HG03108 (cell line): ENCODE measurements around the gene BCL3.
"Not testable (repeated sequence)": the region's sequence is repeated elsewhere in the genome, so short reads cannot be mapped to it uniquely, and the experiment has no call there.

Source experiments
- ATAC-seq: cut with Tn5 transposase; IDR thresholded peaks from one replicate; pipeline ENCODE4 v1.9.1; 2021; ENCODE audit warnings: moderate library complexity; ENCODE audit not compliant: unreplicated experiment

The BCL3 gene

DNA sequence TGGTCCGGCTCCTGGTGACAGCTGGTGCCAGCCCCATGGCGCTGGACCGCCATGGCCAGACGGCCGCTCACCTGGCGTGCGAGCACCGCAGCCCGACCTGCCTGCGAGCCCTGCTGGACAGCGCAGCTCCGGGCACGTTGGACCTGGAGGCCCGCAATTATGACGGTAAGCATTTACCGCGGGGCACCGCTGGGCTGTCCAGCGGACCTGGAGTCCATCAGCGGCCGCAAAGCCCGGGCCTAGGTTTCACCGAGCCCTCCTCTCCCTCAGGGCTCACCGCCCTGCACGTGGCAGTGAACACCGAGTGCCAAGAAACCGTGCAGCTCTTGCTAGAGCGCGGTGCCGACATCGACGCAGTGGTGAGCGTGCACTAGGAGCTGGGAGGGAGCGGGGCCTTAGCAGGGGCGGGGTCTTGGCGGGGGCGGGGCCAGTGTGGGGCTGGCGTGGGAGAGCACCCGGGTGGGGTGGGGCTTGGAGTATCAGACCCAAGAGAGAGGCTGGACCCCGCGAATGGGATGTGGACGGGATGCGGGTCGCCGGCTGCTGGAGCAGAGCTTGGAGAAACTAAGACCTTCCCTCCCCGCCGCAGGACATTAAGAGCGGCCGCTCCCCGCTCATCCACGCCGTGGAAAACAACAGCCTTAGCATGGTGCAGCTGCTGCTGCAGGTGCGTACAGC is 8.7 kb downstream of the BCL3 start:
- no peak for ATAC-seq

DNA sequence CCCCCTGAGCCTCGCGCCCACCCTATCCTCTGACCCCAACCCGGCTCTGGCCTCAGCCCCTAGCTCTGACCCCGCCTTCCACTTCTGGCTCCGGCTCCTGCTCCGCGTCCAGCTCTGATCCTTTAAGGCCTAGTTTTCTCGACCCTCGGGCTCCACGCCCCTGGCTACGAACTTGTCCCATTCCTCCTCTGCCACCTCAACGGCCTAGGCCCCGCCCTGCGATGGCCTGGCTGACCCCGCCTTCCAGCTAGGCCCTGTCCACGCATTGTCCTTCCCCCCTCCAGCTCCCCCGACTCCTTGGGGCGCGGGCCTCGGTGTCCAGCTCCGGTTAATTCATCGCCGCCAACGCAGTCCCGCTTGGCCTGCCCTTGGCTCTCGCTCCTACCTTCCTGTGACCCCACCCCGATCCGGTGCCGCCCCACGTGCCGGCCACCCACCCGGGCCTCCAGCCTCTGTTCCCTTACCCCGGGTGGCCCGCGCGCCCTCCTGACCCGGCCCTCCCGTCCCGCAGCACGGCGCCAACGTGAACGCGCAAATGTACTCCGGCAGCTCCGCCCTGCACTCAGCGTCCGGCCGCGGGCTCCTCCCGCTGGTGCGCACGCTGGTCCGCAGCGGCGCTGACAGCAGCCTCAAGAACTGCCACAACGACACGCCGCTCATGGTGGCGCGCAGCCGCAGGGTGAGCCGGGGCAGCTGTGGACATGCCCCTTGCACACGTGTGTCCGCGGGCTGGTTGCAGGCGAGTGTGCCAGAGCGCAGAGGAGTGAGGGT is 9.4 kb downstream of the BCL3 start:
- ATAC-seq, result no peak

DNA sequence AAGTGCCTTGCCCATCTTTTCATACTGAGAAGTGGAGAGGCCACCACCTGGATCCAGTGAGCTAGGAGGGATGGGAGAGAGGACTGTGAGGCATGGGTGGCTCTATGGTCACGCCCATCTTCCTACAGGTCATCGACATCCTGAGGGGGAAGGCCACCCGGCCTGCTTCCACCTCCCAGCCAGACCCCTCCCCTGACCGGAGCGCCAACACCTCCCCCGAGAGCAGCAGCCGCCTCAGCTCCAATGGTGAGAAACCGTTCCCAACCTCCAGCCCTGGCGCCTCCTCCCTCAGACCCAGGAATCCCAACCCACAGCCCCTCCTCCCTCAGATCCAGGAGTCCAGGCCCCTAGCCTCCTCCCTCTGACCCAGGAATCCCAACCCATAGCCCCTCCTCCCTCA is 10.1 kb downstream of the BCL3 start:
- ATAC-seq, result no peak

DNA sequence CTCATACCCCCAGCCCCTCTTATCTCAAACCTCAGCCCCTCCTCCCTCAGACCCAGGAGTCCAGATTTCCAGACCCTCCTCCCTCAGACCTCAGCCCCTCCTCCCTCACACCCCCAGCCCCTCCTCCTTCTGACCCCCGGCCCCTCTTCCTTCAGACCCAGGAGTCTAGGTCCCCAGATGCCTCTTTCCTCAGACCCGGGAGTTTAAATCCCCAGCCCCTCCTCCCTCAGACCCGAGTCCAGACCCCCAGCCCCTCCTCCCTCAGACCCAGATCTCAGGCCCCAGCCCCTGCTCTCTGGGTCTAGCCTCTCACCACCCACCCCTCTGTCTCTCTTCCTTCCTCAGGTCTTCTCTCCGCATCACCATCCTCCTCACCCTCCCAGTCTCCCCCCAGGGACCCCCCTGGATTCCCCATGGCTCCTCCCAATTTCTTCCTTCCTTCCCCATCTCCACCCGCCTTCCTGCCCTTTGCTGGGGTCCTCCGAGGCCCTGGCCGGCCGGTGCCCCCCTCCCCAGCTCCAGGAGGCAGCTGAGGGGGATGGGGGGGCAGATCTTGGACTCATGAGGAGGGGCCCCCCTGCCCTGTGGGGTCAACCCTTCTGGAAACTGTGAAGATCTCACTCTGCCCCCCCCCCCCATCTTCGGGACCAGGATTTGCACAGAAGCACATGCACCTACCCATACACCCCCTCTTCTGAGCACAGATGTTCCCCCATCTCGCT is 10.7 kb downstream of the BCL3 start:
- ATAC-seq, result no peak

DNA sequence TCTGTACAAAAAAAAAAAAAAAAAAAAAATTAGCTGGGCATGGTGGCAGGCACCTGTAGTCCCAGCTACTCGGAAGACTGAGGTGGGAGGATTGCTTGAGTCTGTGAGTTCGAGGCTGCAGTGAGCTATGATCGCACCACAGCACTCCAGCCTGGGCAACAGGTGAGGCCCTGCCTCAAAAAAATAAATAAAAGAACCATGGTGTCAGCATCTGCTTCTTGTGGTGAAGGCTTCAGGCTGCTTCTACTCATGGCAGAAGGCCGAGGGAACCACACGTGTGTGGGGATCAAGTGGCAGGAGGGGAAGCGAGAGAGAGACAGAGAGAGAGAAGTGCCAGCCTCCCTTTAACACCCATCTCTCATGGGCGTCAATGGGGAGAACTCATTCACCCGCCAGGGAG is 13.5 kb downstream of the BCL3 start:
- no peak for ATAC-seq

DNA sequence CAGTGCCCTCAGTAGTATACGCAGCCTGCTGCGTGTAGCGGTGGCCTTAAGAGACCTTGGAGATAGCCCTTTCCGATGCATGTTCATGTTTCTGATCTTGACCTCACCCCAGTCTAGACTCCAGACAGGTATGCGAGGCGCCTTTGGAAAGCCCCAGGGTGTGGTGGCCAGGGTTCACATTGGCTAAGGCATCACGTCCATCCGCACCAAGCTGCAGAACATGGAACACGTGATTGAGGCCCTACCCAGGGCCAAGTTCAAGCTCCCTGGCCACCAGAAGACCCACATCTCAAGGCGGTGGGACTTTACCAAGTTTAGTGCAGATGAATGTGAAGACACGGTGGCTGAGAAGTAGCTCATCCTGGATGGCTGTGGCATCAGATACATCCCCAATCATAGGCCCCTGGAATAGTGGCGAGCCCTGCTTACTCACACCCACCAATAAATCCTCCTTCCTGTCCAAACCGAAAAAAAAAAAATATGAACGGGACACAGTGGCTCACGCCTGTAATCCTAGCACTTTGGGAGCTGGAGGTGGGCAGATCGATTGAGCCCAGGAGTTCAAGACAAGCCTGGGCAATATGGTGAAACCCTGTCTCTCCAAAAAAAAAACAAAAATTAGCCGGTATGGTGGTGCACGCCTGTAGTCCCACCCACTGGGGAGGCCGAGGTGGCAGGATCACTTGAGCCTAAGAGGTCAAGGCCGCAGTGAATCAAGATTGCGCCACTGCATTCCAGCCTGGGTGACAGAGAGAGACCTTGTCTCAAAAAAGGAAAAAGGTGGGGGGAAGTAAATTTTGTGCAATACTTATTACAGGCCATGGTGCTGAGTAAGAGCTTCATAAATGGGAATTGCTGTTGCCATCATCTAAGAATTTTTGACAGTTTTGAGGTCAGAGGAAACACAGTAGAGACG is 16.8 kb downstream of the BCL3 start:
- ATAC-seq, result no peak

DNA sequence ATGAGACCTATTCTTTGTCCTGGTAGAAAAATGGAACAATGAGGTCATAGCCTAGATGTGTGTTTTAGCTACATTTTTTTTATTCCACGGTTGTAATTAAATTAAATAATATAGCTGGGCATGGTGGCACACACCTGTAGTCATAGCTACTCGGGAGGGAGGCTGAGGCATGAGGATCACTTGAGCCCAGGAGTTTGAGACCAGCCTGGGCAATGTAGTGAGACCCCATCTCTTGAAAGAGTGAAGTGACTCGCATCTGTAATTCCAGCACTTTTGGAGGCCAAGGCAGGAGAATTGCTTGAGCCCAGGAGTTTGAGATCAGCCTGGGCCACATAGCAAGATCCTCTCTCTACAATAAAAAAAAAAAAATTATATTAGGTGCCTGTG is 17.4 kb downstream of the BCL3 start:
- ATAC-seq, result no peak

DNA sequence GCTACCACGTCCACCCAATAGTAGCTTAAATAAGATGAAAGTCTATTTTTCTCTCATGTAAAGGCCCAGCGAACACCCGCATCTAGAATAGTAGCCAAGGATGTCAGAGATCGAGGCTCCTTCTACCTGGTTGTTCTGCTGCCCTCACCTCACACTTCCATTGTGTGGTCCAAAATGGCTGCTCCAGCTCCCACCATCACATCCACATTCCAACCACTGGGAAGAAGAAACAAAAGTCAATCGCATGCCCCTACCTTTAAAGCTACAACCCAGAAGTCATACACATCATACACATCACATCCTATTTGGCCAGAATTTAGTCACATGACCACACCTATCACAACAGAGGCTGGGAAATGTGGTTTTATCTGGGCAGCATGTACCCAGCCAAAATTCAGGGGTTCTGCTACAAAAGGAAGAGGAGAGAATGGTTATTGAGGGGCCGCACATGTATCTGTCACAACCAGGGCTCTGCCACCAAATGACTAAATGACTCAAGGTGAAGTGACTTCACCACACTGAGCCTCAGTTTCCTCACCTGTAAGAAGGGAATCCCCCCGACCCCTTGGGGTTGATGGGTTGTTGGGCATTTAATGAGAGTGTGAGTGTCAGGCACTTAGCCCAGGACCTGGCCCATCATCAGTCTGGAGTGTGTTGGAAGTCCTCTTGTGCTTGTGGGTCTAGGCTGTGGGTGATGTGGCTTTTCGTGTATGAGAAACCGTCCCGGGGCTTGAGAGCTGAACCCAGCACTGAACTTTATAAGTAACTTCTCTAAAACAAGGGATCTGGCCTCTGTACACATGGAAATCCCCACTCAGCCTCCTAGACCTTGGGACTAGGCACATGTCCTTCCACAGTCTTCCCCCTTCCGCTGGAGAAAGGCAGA is 19.0 kb downstream of the BCL3 start:
- no peak for ATAC-seq

DNA sequence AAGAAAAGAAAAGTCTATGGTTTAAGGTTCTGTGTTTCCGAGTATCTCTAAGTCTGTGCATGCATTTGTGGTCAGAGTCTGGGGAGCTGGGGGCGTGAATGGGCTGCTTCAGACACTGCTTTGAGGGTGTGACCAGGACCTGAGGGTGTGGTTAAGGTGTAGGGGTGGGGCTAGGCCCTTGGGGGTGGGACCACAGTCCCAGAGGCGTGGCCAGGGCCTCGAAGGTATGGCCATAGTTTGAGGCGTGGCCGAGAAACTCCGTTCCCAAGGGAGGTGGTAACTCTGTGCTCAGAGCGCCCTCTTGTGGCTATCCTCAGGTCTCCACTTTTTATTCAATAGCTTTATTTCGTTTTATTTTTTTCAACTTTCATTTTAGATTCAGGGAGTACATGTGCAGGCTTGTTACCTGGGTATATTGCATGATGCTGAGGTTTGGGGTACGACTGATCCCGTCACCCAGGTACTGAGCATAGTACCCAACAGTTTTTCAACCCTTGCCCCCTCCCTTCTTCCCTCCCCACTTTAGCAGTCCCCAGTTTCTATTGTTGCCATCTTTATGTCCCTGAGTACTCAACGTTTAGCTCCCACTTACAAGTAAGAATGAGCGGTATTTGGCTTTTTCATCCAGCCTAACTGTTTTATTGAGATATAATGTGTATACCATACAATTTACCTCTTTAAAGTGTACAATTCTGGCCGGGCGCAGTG is 22.2 kb downstream of the BCL3 start:
- ATAC-seq, result peak; percentile 99

DNA sequence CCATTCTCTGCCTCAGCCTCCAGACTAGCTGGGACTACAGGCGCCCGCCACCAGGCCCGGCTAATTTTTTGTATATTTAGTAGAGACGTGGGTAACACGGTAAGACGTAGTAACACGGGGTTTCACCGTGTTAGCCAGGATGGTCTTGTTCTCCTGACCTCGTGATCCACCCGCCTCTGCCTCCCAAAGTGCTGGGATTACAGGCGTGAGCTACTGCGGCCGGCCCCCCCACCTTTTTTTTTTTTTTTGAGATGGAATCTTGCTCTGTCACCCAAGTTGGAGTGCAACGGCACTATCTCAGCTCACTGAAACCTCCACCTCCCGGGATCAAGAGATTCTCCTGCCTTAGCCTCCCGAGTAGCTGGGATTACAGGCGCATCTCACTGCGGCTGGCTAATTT is 23.6 kb downstream of the BCL3 start:
- not testable (repeated sequence) for ATAC-seq

DNA sequence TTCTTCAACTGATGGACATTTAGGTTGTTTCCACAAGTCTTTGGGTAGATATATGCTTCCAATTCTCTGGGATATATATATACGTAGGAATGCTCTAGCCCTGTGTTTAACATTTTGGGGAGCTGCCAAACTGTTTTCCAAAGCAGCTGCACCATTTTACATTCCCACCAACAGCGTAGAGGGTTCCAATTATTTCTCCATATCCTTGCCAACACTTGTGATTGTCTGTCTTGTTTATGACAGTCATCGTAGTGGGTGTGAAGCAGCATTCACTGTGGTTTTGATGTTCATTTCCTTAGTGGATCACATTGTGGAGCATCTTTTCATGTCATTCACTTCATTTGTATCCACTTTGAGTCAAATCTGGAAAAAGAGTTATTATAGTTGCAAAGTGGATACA is 24.5 kb downstream of the BCL3 start:
- ATAC-seq, result no peak

DNA sequence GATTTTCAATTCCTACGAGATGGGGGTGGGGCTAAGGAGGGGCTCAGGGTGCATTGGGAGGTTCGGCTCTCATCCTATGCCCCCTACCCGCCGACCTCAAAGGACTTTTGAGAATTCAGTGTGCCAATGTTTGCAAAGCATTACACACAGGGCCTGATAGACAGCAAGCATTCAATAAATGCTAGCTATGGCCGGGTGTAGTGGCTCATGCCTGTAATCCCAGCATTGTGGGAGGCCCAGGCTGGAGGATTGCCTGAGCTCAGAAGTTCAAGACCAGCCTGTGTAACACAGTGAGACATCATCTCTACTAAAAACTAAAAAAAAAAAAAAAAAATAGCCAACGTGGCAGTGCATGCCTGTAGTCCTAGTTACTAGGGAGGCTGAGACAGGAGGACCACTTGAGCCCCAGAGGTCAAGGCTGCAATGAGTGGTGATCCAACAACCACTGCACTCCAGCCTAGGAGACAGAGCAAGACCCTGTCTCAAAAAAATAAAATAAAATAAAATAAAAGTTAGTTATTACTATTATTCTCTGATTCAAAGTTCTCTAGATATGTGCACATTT is 27.2 kb downstream of the BCL3 start:
- ATAC-seq, result no peak

DNA sequence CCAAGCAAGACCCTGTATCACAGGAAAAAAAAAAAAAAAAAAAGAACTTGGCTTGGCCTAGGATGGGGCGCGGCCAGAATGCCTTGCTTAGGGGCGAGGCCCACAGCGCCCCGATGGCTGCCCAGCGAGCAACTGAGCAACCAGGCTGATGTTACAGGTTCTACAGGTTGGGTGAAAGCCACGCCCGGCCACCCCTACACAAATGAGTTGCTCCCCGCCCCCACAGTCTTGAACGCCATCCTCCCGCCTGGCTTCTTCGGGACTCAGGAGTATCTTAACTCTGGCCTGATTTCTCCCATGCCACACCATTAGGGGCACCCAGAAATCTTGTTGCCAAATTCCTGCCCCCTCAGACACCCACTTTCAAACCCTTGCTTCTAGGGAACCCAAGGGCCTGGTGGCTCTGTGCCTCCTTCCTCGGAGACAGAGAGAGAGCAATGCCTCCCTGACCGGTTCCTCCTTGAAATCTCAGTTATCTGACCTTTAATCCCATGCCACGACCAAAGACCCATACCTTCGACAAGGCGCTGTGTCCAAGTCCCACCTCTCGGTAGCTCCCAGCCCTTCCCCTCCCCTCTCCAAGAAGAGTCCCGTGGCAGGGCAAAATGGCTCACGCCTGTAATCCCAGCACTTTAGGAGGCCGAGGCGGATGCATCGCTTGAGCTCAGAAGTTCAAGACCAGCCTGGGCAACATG is 28.0 kb downstream of the BCL3 start:
- no peak for ATAC-seq

DNA sequence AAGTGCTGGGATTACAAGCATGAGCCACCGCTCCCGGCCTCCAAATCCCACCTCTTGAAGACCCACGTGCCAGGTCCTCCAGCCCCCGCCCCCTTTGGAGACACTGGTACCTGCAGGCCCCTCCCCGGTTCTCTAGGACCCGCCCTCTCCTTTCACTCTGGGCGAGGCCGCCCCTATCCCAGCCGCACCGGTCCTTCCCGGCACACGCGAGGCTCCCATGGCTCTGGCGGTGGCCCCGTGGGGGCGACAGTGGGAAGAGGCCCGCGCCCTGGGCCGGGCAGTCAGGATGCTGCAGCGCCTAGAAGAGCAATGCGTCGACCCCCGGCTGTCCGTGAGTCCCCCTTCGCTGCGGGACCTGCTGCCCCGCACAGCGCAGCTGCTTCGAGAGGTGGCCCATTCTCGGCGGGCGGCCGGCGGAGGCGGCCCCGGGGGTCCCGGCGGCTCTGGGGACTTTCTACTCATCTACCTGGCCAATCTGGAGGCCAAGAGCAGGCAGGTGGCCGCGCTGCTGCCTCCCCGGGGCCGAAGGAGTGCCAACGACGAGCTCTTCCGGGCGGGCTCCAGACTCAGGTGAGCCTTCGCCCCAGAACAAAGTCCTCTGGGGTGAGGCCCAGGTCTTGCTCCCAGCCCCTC is 29.3 kb downstream of the BCL3 start, which contains the start of gene CBLC:
CBLC (plus strand) TSS at position 176 of the 633 bp plus-strand sequence; CDS start at position 218, 42 bp downstream.
- no peak for ATAC-seq

DNA sequence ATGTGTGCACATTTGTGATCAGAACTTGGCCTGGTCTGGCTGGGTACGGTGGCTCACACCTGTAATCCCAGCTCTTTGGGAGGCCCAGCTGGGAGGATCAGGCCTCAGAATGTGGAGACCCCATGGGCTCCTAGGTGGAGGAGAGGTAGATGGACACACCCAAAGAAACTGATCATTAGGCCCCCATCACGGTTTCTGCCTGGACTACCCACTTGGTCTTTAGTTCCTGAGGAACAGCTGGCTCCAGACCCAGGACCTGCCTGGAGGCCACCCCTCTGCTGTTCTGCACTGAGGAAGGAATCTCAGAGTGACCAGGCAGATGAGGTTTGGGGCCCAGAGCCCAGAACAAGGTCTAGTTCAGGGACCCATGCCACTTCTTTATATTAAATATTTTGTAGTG is 30.6 kb downstream of the BCL3 start:
- no peak for ATAC-seq

DNA sequence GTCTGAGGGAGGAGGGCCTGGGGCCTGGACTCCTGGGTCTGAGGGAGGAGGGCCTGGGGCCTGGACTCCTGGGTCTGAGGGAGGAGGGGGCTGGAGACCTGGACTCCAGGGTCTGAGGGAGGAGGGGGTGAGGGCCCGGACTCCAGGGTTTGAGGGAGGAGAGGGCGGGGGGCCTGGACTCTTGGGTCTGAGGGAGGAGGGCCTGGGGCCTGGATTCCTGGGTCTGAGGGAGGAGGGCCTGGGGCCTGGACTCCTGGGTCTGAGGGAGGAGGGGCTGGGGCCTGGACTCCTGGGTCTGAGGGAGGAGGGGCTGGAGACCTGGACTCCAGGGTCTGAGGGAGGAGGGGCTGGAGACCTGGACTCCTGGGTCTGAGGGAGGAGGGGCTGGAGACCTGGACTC is 33.2 kb downstream of the BCL3 start:
- ATAC-seq, result not testable (repeated sequence)

DNA sequence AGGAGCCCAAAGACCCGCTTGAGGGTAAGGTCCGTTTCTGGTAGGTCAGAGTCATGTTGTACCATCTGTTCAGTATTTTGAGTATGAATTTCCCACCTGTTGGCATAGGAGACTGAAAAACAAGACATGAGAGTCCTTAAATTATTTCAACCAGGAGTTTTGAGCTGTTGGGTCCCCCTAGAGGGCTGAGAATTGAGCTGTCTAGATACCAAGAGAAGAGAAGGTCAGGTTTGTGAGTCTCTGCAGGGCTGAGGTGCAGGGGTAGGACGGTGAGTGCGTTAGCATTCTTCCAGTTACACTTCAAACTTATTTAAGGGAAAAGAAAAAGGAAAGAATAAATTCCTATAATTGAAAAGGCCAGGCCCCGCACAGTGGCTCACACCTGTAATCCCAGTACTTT is 34.2 kb downstream of the BCL3 start:
- ATAC-seq, result no peak

DNA sequence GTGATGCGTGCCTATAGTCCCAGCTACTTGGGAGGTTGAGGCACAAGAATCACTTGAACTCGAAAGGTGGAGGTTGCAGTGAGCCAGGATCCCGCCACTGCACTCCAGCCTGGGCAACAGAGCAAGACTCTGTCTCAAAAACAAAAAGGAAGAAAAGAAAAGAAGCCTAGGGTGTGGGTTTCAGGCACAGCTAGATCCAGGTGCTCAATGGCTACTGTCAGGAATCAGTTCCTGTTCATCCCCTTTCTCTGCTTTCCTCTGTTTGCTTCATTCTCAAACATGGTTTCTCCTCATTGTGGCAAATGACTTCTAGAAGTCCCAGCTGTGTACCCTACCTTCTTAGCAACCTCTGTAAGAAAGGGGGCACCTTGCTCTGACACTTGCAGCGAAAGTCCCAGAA is 35.0 kb downstream of the BCL3 start:
- ATAC-seq, result no peak
